ENCODE results near the gene ANK2.
A peak's percentile ranks its signal among the peaks of the same experiment; 100 is the strongest.

The ANK2 gene

GRCh38 chr4:113145519-113146291 is 96.3 kb downstream of the ANK2 start:
- Mint-ChIP-seq H3K36me3 (ENCODE audit: low read depth) (no peaks in the 10 kb centered on the region), H3K4me3 (peak overlapping the region; percentile 68 to 84 (median 71)), H3K4me1 (peaks cover 53% of the 10 kb centered on the region), H3K27me3 (ENCODE audit: low read depth) (no peaks in the 10 kb centered on the region), H3K27ac (peak overlapping the region; percentile 75 to 95 (median 79)), H3K9me3 (no peaks in the 10 kb centered on the region)
- no peak for TF ChIP-seq CTCF (IDR thresholded peaks at IDR 0.05; ENCODE audit: unreplicated experiment in 3 of 3)

GRCh38 chr4:113146876-113147358 is 97.5 kb downstream of the ANK2 start:
- no peaks in the 10 kb centered on the region for H3K9me3 Mint-ChIP-seq
- H3K27me3 Mint-ChIP-seq (ENCODE audit: low read depth): no peaks in the 10 kb centered on the region
- H3K36me3 Mint-ChIP-seq (ENCODE audit: low read depth): no peaks in the 10 kb centered on the region
- peak overlapping the region; percentile 67 to 96 (median 95) for H3K27ac Mint-ChIP-seq
- peaks cover 51% of the 10 kb centered on the region for H3K4me1 Mint-ChIP-seq
- TF ChIP-seq CTCF (IDR thresholded peaks at IDR 0.05; ENCODE audit: unreplicated experiment in 3 of 3): no peak
- peak overlapping the region; percentile 59 to 78 (median 77) for H3K4me3 Mint-ChIP-seq

- Mint-ChIP-seq H3K36me3 (ENCODE audit: low read depth) (no peaks in the 10 kb centered on the region), H3K27ac (peak overlapping the region; percentile 67 to 96 (median 95)), H3K9me3 (no peaks in the 10 kb centered on the region), H3K27me3 (ENCODE audit: low read depth) (no peaks in the 10 kb centered on the region), H3K4me1 (peaks cover 44% of the 10 kb centered on the region), H3K4me3 (peak overlapping the region; percentile 45 to 69 (median 59))
- TF ChIP-seq CTCF (IDR thresholded peaks at IDR 0.05; ENCODE audit: unreplicated experiment in 3 of 3): no peak
Measured at GRCh38 chr4:113147498-113148111, 98.2 kb downstream of the ANK2 start.

GRCh38 chr4:113148925-113149324 is 99.5 kb downstream of the ANK2 start:
- Mint-ChIP-seq H3K27me3 (ENCODE audit: low read depth) (no peaks in the 10 kb centered on the region), H3K4me1 (peaks cover 34% of the 10 kb centered on the region), H3K9me3 (no peaks in the 10 kb centered on the region), H3K4me3 (no peak overlapping the region), H3K36me3 (ENCODE audit: low read depth) (no peaks in the 10 kb centered on the region), H3K27ac (peak overlapping the region in 1 of 3 experiments; percentile 3)
- TF ChIP-seq CTCF (IDR thresholded peaks at IDR 0.05; ENCODE audit: unreplicated experiment in 3 of 3): no peak

- Mint-ChIP-seq H3K36me3 (ENCODE audit: low read depth) (no peaks in the 10 kb centered on the region), H3K9me3 (no peaks in the 10 kb centered on the region), H3K4me3 (no peak overlapping the region), H3K4me1 (peaks cover 13% of the 10 kb centered on the region), H3K27ac (no peak overlapping the region), H3K27me3 (ENCODE audit: low read depth) (no peaks in the 10 kb centered on the region)
- TF ChIP-seq CTCF (IDR thresholded peaks at IDR 0.05; ENCODE audit: unreplicated experiment in 3 of 3): no peak
Measured at GRCh38 chr4:113153529-113154101, 104.2 kb downstream of the ANK2 start.
